HG03469 (cell line): ENCODE data around the gene IL36RN.

ENCODE experiments used
- ATAC-seq: cut with Tn5 transposase; IDR thresholded peaks from one replicate; pipeline ENCODE4 v1.9.1; 2021; ENCODE audit warnings: mild to moderate bottlenecking, moderate library complexity, moderate number of reproducible peaks; ENCODE audit not compliant: unreplicated experiment

Gene IL36RN

DNA sequence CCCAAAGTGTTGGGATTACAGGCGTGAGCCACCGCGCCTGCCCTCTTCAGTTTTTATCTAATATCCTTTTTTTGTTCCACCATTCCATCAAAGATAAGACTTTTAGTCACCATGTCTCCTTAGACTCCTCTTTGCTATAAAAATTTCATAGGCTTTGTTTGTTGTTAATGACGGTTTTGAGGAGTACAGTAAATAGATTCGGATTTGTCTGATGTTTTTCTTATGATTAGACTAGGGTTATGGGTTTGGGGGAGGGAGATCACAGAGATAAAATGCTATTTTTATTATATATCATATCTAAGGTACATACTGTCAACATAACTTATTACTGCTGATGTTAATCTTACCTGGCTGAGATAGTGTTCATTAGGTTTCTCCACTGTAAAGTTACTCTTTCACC lies 12.5 kb upstream of the IL36RN start:
- no peak for ATAC-seq

DNA sequence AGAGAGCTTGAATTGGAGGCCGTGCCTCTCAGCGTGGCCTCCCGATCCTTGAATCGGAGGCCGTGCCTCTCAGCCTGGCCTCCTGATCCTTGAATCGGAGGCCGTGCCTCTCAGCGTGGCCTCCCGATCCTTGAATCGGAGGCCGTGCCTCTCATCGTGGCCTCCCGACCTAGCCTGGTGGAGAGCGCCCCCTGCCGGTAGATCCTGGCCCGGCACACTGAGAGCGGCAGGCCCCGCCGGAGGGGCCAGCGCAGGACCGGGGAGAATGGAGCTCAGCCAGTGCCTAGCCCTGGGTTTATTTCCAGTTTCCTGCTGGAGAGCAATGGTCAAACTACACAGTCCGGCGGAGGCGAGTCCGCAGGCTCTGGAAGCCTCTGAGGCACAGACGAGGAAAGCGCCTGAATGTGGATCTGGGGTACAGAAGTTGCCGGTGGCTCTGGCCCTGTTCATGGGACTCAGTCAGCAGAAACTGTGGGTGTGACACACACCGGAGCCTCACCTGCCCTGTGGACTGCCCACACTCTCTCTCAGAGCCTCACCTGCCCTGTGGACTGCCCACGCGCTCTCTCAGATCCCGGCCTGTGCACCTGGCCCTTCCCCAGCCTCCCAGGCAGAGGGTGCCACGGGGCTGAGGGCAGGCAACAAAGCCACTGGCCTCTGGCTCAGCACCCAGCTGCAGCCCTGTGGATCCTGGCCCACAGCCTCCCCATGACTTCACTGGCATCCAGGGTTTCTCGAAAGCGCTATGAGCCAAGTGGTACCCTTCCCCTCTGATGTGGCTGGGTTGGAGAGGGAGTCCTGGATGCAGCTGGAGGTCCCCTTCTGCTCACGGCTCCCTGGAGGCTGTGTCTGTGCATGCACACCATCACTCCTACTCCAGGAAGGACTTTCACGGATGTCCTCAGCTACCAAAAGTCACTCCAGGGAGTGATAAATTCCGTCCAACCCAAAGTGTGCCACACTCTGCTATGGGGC lies 7.8 kb upstream of the IL36RN start:
- ATAC-seq: no peak

DNA sequence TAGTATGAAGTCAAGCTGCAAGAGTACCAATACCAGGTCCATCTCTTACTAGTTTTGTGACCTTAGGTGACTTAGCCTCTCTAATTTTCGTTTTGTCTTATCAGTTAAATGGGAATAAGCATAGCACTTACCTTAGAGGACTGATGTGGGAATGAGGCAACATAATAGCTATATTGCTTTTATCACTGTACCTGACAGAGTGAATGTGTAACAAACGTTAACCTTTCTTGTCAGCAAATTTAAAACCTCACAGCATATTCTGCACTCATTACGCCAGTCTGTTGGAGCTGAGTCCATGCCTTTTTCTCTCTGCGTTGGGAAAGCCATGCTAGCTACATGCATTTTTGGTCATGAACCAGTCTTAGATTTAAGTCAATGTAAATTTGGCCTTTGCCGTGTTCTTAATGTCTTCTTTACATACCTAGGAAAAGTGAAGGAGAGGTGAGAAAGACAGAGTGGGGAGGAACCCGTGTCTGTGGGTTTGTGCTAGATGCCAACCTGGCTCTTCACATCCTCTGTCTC lies 6.5 kb upstream of the IL36RN start, which contains the start of gene IL36B:
Gene IL36B, minus strand, starts transcription at position 472 of the 522 bp plus-strand sequence.
- no peak for ATAC-seq

DNA sequence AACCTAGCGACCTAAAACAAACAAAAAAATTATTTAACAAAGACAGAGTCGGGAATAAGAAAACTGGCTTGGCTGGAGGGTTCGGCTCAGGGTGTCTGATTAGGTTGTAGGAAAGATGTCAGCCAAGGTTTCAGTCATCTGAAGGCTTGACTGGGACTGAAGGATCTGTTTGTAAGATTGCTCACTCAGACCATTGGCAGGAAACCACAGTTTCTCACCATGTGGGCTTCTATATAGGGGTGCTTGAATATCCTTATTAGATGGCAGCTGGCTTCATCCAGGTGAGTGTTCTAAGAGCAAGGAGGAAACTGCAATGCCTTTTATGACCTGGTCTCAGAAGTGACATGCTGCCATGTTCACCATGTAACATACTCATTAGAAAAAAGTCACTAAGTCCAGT lies 5.3 kb upstream of the IL36RN start:
- ATAC-seq: no peak

DNA sequence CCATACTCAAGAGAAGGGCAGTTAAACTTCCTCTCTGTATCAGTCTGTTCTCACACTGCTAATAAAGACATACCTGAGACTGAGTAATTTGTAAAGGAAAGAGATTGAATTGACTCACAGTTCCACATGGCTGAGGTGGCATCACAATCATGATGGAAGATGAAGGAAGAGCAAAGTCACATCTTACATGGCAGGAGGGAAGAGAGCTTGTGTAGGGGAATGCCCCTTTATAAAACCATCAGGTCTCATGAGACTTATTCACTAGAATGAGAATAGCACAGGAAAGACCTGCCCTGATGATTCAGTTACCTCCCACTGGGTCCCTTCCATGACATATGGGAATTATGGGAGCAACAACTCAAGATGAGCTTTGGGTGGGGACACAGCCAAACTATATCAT lies 4.9 kb upstream of the IL36RN start:
- ATAC-seq: no peak

DNA sequence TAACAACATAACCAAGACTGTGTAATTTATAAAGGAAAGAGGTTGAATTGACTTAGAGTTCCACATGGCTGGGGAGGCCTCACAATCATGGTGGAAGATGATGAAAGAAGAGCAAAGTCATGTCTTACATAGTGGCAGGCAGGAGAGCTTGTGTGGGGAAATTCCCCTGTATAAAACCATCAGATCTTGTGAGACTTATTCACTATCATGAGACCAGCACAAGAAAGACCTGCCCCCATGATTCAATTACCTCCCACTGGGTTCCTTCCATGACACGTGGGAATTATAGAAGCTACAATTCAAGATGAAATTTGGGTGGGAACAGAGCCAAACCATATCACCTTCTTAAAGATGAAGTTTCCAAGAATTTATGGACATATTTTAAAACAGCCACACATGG lies 2.5 kb upstream of the IL36RN start:
- ATAC-seq: no peak

DNA sequence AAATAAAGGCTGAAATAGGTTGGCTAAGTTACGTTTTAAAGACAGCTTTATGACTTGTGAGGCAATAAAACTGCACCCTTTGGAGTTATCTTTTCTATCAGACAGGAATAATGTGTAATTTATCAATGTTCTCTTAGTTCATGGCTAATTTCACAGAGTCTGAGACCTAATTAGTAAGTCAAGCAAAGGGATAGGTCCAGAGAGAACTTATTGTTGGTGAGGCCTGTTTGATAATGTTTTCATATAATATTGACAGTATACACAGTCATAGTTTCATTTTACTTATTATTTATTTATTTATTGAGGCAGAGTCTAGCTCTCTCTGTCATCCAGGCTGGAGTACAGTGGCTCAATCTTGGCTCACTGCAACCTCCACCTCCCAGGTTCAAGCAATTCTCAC lies 1.9 kb upstream of the IL36RN start:
- no peak for ATAC-seq

- ATAC-seq: no peak
Observed at GRCh38 chr2:113058411-113058994, 495 bp upstream of the IL36RN start.

- ATAC-seq: no peak
Observed at GRCh38 chr2:113060396-113060795, 1.4 kb downstream of the IL36RN start.

DNA sequence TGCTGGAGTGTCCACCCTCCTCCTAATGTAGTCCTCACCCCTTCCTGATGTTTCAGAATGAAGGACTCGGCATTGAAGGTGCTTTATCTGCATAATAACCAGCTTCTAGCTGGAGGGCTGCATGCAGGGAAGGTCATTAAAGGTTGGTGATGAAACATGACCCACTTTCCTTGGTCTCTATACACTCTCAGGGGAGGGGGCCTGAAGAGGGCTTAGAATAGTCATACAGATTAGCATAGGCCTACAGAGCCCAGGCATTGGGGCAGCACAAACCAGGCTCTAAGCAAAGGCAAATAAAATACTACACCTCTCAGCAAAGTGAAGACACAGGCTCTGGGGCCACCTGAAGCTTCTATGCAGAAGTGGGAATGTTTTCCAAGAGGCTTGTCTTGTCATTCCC lies 1.8 kb downstream of the IL36RN start:
- ATAC-seq: no peak

DNA sequence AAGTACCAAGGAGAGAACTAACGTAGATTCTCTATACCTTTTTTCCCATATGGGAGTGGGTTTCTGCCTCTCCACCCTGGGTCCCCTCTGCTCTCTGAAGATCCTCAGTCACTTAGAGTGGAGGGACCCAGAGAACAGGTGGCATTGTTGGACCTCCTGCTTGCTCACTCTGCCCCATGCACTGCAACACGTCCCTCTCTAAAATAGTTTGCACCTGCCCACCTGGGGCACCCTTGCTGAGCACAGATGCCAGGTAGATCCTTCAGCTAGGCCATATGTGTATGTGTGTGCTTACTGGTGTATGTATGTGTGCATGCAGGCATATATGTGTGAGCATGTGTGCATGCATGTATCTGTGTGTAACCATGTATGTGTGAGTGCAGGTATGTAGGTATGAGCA lies 2.2 kb downstream of the IL36RN start:
- ATAC-seq: no peak

DNA sequence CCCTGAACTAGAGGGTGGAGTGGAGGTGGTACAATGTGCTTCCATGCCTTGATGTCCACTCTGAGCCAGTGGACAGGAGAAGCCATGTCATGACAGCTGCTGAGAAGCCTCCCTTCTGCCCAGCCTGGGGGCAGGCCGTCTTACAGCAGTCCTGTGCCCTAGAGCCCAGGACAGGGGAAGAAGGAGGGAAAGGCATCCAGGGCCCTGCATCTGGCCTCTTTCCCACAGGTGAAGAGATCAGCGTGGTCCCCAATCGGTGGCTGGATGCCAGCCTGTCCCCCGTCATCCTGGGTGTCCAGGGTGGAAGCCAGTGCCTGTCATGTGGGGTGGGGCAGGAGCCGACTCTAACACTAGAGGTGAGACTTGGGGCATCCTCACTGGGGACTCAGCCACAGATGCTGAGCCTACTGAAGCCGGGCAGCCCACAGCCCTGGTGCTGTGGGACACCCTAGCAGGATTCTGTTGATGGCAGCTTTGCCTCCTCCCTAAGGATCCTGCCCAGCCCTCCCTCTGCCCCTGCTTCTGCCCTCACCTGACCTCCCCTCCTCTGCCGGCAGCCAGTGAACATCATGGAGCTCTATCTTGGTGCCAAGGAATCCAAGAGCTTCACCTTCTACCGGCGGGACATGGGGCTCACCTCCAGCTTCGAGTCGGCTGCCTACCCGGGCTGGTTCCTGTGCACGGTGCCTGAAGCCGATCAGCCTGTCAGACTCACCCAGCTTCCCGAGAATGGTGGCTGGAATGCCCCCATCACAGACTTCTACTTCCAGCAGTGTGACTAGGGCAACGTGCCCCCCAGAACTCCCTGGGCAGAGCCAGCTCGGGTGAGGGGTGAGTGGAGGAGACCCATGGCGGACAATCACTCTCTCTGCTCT lies 3.1 kb downstream of the IL36RN start:
- ATAC-seq: no peak

DNA sequence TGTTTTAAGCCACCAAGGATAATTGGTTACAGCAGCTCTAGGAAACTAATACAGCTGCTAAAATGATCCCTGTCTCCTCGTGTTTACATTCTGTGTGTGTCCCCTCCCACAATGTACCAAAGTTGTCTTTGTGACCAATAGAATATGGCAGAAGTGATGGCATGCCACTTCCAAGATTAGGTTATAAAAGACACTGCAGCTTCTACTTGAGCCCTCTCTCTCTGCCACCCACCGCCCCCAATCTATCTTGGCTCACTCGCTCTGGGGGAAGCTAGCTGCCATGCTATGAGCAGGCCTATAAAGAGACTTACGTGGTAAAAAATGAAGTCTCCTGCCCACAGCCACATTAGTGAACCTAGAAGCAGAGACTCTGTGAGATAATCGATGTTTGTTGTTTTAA lies 5.3 kb downstream of the IL36RN start:
- no peak for ATAC-seq

- no peak for ATAC-seq
Observed at GRCh38 chr2:113064898-113065297, 5.9 kb downstream of the IL36RN start.

DNA sequence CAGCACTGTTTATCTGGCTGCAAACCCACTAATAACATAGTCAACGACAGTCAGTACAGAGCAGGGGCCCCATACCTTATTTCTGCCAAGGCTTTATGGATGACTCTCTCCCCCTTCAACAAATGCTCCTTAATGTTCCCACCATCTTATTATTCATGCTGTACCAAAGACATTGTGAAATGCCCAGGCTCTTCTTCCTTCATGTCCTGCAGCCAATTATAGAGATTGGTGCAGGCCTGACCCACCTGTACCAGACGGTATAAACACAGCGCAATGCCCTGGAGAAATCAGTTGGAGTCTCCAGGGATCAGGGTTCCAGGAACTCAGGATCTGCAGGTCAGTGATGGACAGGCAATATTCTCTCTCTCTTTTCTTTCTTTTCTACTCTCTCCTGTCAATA lies 8.7 kb downstream of the IL36RN start, which contains the start of gene IL1F10:
Gene IL1F10, plus strand, starts transcription at position 290 of the 400 bp plus-strand sequence. CDS start 4,769 bp downstream, outside the sequence.
- ATAC-seq: no peak

GRCh38 chr2:113068249-113068648 lies 9.3 kb downstream of the IL36RN start:
- ATAC-seq: no peak

DNA sequence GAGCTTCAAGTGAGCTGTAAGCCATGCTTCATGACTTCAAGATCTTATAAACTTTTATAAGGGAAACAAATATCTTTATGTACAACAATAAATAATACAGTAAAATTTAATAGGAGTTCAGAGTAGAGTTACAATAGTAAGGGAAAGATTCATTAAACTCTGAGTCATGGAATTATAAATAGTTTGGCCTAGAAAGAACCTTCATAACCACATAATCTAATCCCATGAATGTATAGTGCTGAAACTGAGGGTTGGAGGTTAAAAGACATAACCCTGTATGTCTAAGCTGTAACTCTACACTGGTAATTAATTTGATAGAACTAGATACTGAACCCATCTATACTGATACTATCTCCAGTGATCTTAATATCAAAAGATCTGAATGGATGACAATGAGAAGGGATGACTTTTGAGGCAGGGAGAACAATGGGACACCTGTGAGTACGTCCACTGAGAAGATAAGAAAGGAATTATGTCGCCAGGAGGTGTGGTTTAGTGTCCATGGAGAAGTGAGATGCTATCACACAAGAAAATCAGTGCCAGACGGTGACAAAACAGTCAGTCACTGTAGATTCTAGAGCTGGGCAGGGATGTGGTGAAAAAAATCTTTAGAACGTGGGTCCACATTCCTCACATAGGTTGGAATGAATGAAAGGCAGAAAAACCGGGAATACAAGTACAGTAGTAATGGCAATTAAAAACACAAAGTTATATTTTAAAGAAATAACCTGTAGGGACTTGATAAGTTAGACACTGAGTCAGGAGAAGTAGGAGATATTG lies 9.9 kb downstream of the IL36RN start:
- no peak for ATAC-seq

- ATAC-seq: no peak
Observed at GRCh38 chr2:113069676-113070605, 10.9 kb downstream of the IL36RN start.

- ATAC-seq: no peak
Observed at GRCh38 chr2:113070606-113070975, 11.6 kb downstream of the IL36RN start.
